CD14-positive monocyte (primary cell): ENCODE measurements around the gene KIF16B. TPM values are rescaled to one million over a fixed set of nuclear protein-coding genes. Genes with fewer than 3 reads are reported as not detected.

Experiments used
- DNase-seq, 3 donors: peaks; one replicate each; pipeline ENCODE4 v3.0.0-alpha.2; 2011 to 2022
- H2AFZ ChIP-seq: 2 replicates; pipeline ENCODE4 v1.6.0; 2012; ENCODE audit warnings: mild to moderate bottlenecking, low read depth, low read length, inconsistent platforms; ENCODE audit not compliant: insufficient read depth, poor library complexity, severe bottlenecking
- H3K27ac ChIP-seq, 2 donors: 1 replicate in 1 of 2; 2 replicates in 1 of 2; pipeline ENCODE4 v1.5.1; 2012 to 2013; ENCODE audit warnings: low read length in 2 of 2, control low read depth in 1 of 2, inconsistent platforms in 1 of 2, low read depth in 1 of 2, mild to moderate bottlenecking in 1 of 2
- H3K27me3 ChIP-seq, 2 donors: one replicate each; pipeline versions ENCODE4 v1.6.0 to v1.6.1; 2011 to 2013; ENCODE audit warnings: low read length in 2 of 2; ENCODE audit not compliant: control insufficient read depth in 2 of 2, insufficient read depth in 2 of 2
- H3K36me3 ChIP-seq, 2 donors: replicated peaks in 1 of 2; 1 replicate in 1 of 2; 2 replicates in 1 of 2; pipeline versions ENCODE4 v1.5.1 to v1.6.1; 2012 to 2013; ENCODE audit warnings: low read length in 2 of 2, control low read depth in 1 of 2, inconsistent platforms in 1 of 2, mild to moderate bottlenecking in 1 of 2; ENCODE audit not compliant: insufficient read depth in 2 of 2, control insufficient read depth in 1 of 2
- H3K4me1 ChIP-seq, 2 donors: 1 replicate in 1 of 2; 2 replicates in 1 of 2; pipeline versions ENCODE4 v1.5.1 to v1.6.1; 2012 to 2013; ENCODE audit warnings: low read length in 2 of 2, control low read depth in 1 of 2, inconsistent platforms in 1 of 2, mild to moderate bottlenecking in 1 of 2, moderate library complexity in 1 of 2; ENCODE audit not compliant: insufficient read depth in 2 of 2, control insufficient read depth in 1 of 2
- H3K4me2 ChIP-seq: replicated peaks from 2 replicates; pipeline ENCODE3; 2012; ENCODE audit warnings: low read length, moderate library complexity, mild to moderate bottlenecking; ENCODE audit not compliant: poor library complexity, severe bottlenecking; ENCODE audit errors: extremely low read depth
- H3K4me3 ChIP-seq, 3 experiments: fragments of 200-600 bp in 1 of 3; sonication (generic) in 1 of 3; replicated peaks in 1 of 3; 1 replicate in 2 of 3; 2 replicates in 1 of 3; pipeline ENCODE4 v1.5.1; 2011 to 2013; ENCODE audit warnings: low read length in 3 of 3, mild to moderate bottlenecking in 3 of 3, control low read depth in 2 of 3, low read depth in 2 of 3, inconsistent platforms in 1 of 3, moderate library complexity in 1 of 3
- H3K79me2 ChIP-seq: 2 replicates; pipeline ENCODE4 v1.6.0; 2012; ENCODE audit warnings: mild to moderate bottlenecking, control low read depth, inconsistent platforms, low read length, moderate library complexity; ENCODE audit not compliant: insufficient read depth
- H3K9ac ChIP-seq: 2 replicates; pipeline ENCODE4 v1.6.0; 2017; ENCODE audit warnings: low read length, mild to moderate bottlenecking; ENCODE audit not compliant: insufficient read depth, poor library complexity, severe bottlenecking
- H3K9me3 ChIP-seq, 2 donors: replicated peaks in 1 of 2; 1 replicate in 1 of 2; 2 replicates in 1 of 2; pipeline versions ENCODE4 v1.5.1 to v1.6.1; 2012 to 2013; ENCODE audit warnings: low read length in 2 of 2, control low read depth in 1 of 2; ENCODE audit not compliant: control insufficient read depth in 1 of 2, insufficient read depth in 1 of 2
- H4K20me1 ChIP-seq: 2 replicates; pipeline ENCODE4 v1.6.0; 2012; ENCODE audit warnings: mild to moderate bottlenecking, low read length, control low read depth, moderate library complexity; ENCODE audit not compliant: insufficient read depth
- H3K27ac Mint-ChIP-seq, 7 donors: one replicate each; pipeline ENCODE4 v1.8.0; 2020; ENCODE audit warnings: mild to moderate bottlenecking in 7 of 7, mixed read lengths in 7 of 7, moderate library complexity in 6 of 7, inconsistent platforms in 2 of 7
- H3K27me3 Mint-ChIP-seq, 3 donors: one replicate each; pipeline ENCODE4 v1.8.0; 2021 to 2022; ENCODE audit warnings: low read depth in 3 of 3, mild to moderate bottlenecking in 3 of 3, mixed read lengths in 3 of 3, moderate library complexity in 3 of 3, inconsistent platforms in 1 of 3
- H3K36me3 Mint-ChIP-seq, 2 donors: one replicate each; pipeline ENCODE4 v1.8.0; 2020; ENCODE audit warnings: mixed read lengths in 2 of 2, inconsistent platforms in 1 of 2, mild to moderate bottlenecking in 1 of 2
- H3K4me1 Mint-ChIP-seq: one replicate; pipeline ENCODE4 v1.8.0; 2020; ENCODE audit warnings: mild to moderate bottlenecking, mixed read lengths
- H3K4me3 Mint-ChIP-seq, 2 donors: one replicate each; pipeline ENCODE4 v1.8.0; 2020; ENCODE audit warnings: mild to moderate bottlenecking in 2 of 2, mixed read lengths in 2 of 2, moderate library complexity in 1 of 2
- H3K9me3 Mint-ChIP-seq, 7 donors: one replicate each; pipeline ENCODE4 v1.8.0; 2020 to 2022; ENCODE audit warnings: mixed read lengths in 7 of 7, mild to moderate bottlenecking in 6 of 7, moderate library complexity in 6 of 7, inconsistent platforms in 2 of 7
- CTCF ChIP-seq: fragments of 200-600 bp; IDR thresholded peaks from one replicate; pipeline ENCODE4 v1.8.0; 2022; ENCODE audit warnings: antibody characterized with exemption, mild to moderate bottlenecking
- WGBS: methylation state at CpG from one replicate; pipeline ENCODE4 v1.1.5; 2013; ENCODE audit warnings: missing lambda C conversion rate; ENCODE audit not compliant: insufficient coverage; 5-methylcytosine and 5-hydroxymethylcytosine counted together
- intact Hi-C, 2 donors: fragments of 100-400 bp; cut with micrococcal nuclease; formaldehyde crosslinking; loops; one replicate each; pipeline versions ENCODE4 v1.15.0 to v1.15.1; 2023
- polyA plus RNA-seq, 3 donors: library from polyadenylated mRNA; depleted of rRNA in 1 of 3; unstranded in 2 of 3; stranded (reverse) in 1 of 3; fragments of 300-500 nt in 2 of 3; fragments of >200 nt in 1 of 3; fragmentation: Illumina TruSeq in 2 of 3; gene quantifications; 1 replicate in 2 of 3; 2 replicates in 1 of 3; pipeline ENCODE4 v1.2.3, GENCODE V29; 2012 to 2021

KIF16B gene
- polyA plus RNA-seq, 3 donors, result 0.89 to 2.9 (median 2.8) TPM

- Histone ChIP-seq H3K9ac (no peak overlapping the region), H3K4me2 (no peak overlapping the region), H3K9me3 (no peaks in the 10 kb centered on the region), H3K4me3 (no peak overlapping the region), H2AFZ (no peak overlapping the region), H3K79me2 (no peaks in the 10 kb centered on the region), H3K36me3 (peaks cover 0 to 11% of the 10 kb centered on the region in 2 donors), H3K4me1 (peaks cover 10 to 23% of the 10 kb centered on the region in 2 donors), H4K20me1 (no peaks in the 10 kb centered on the region), H3K27ac (no peak overlapping the region), H3K27me3 (no peaks in the 10 kb centered on the region)
- no peak for DNase-seq
- Mint-ChIP-seq H3K27ac (no peak overlapping the region), H3K27me3 (no peaks in the 10 kb centered on the region), H3K4me1 (peaks cover 21% of the 10 kb centered on the region), H3K4me3 (no peak overlapping the region), H3K9me3 (peaks cover 0 to 13% (median 2%) of the 10 kb centered on the region in 7 donors), H3K36me3 (peaks cover 23 to 35% of the 10 kb centered on the region in 2 donors)
- intact Hi-C loops, result no loop called here
- WGBS, result 100% methylated on average over 1 of the region's 3 CpGs
- no peak for TF ChIP-seq CTCF
Measured at GRCh38 chr20:16314320-16314719, 258.9 kb downstream of the KIF16B start.

- Histone ChIP-seq H3K9me3 (no peaks in the 10 kb centered on the region), H3K79me2 (no peaks in the 10 kb centered on the region), H3K27ac (no peak overlapping the region), H2AFZ (no peak overlapping the region), H3K27me3 (no peaks in the 10 kb centered on the region), H3K4me3 (no peak overlapping the region), H3K4me2 (no peak overlapping the region), H3K4me1 (peaks cover 10 to 23% of the 10 kb centered on the region in 2 donors), H3K9ac (no peak overlapping the region), H4K20me1 (no peaks in the 10 kb centered on the region), H3K36me3 (peaks cover 0 to 11% of the 10 kb centered on the region in 2 donors)
- no peak overlapping the region for H3K27ac Mint-ChIP-seq
- intact Hi-C loops, result no loop called here
- TF ChIP-seq CTCF, result no peak
- no peak overlapping the region for H3K4me3 Mint-ChIP-seq
- H3K9me3 Mint-ChIP-seq, result peaks cover 0 to 13% (median 2%) of the 10 kb centered on the region in 7 donors
- DNase-seq, result no peak
- H3K4me1 Mint-ChIP-seq, result peaks cover 21% of the 10 kb centered on the region
- H3K36me3 Mint-ChIP-seq, result peaks cover 23 to 37% of the 10 kb centered on the region in 2 donors
- no CpG with 5 or more reads among the region's 4 CpGs for WGBS
- no peaks in the 10 kb centered on the region for H3K27me3 Mint-ChIP-seq
Measured at GRCh38 chr20:16313917-16314316, 259.3 kb downstream of the KIF16B start.
